GM12872 (cell line): ENCODE results near the gene OR13J1.

Experiments used
- CTCF ChIP-seq: IDR thresholded peaks from 3 replicates; pipeline ENCODE4 v1.5.1; 2011; ENCODE audit warnings: low read depth, mild to moderate bottlenecking, low read length, moderate library complexity; ENCODE audit not compliant: insufficient read depth

Gene OR13J1

DNA sequence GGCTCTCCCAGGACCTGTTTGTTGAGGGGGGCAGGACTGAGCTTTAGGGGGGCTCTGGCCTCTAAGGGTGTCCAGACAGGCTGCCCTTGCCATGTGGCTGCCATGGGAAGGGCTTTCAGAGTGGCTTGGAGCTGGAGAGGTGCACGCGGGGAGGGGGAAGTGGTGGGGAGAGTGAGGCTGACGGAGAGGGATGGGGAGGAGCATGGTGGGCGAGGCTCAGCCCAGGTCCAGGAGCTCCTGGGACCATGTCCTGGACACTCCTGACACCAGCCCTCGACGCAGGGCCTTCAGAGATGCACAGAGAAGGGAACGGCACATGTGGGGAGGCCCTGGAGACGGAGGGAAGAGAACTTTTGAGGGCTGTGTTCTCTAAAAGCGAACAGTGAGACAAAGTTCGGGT lies 41.5 kb upstream of the OR13J1 start:
- TF ChIP-seq CTCF: no peak

DNA sequence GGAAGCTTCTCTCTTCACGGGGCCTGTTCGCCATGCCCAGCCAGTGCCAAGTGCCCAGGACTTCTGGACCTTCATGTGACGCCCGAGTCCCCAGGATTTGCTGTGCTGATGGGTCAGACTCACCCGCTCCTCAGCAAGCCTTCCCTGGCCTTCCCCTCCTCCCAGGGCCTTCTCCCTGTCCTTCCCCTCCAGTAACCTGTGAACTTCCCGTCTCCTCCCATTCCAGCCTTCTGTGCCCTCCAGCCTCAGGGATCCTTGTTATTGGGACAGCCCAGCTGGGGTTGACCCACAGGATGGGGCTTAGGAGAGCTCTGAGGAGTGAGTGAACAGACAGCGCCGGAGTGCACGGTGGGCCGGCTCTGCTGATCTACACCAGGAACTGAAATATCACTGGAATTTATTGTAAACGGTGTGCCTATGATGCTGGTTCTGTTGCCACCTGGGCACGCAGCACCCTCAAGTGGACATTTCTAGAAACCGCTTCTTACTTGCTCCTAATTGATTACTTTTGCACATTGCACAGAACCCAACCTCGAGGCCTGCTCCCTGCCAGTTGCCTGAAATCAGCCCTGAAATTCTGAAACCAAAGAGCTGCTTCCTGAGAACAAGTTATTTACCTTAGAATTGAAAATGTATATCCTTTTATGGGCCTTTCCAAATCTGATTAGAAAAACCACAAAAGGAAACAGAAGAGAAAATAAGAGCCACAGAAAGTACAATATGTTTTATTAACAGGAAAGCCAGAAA lies 40.6 kb upstream of the OR13J1 start:
- TF ChIP-seq CTCF: peak; percentile 52

DNA sequence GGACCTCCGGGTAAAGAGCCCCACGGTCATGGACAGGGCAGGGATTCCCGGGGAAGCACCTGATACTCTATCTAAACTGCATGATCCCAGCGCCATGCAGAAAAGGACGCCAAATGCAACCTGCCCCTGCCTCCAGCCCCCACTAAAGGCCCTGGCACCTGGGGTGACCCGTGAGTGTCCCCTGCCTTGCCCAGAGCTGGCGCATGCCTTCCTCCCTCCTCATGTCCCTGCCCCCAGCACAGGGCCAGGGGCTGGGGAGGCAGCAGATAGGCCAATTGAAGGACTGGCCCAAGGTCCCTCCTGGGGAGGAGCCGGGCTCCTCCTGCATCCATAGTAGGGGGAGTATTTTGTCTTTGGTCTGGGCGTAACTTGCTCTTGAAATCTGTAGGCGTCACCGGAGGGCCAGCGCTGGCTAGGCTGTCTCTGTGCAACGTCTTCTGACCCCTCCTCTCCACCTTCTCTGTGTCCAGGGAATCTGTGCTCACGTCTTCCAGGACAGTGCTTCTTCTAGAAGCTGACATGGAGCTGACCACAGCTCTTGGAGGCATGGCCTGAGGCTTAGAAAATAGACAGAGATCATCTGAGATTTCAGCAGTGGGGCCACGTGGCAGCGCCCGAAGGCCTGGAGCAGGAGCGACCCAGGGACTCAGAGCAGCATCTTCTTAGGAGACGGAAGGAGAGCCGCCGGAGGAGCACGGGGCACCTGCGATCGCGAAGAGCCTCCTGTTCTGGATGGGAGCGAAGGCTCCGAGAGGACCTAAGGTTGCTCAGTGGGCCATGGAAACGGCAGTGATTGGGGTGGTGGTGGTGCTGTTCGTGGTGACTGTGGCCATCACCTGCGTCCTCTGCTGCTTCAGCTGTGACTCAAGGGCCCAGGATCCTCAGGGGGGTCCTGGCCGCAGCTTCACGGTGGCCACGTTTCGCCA lies 39.7 kb upstream of the OR13J1 start:
- TF ChIP-seq CTCF: no peak

DNA sequence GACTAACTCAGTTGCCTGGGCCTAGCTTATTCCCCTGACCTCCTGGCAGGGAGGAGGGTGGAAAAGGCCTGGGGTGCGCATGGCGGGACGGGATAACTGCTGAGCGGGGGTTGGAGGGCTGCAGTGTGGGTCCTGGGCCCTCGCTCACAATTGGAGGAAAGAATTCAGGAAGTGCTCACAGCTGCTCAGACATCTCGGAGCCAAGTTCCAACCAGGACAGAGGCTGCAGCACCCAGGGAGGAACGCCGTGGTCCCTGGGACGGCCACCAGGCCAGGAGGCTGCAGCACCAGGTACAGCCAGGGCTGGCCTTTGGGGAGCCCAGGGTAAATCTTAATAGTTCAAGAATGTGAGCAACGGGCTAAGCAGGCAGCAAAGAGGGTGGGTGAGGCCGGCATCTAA lies 39.1 kb upstream of the OR13J1 start, which contains the start of gene SPAAR:
Gene SPAAR, plus strand, starts transcription at position 217 of the 400 bp plus-strand sequence. CDS start 974 bp downstream, outside the sequence.
- no peak for TF ChIP-seq CTCF

- no peak for TF ChIP-seq CTCF
Measured at GRCh38 chr9:35908504-35909125, 38.4 kb upstream of the OR13J1 start.

GRCh38 chr9:35907711-35908503 lies 37.7 kb upstream of the OR13J1 start:
- TF ChIP-seq CTCF: no peak
